GM23338 (cell line): Measurements from ENCODE around the gene RNASE11. TPM values are rescaled to one million over a fixed set of nuclear protein-coding genes. Genes with fewer than 3 reads are reported as not detected.
"Not testable (repeated sequence)": the region's sequence is repeated elsewhere in the genome, so short reads cannot be mapped to it uniquely, and the experiment has no call there.

Experiments
- ATAC-seq: fragments of 200-7000 bp; cut with Tn5 transposase; 3 replicates; pipeline ENCODE4 v1.9.1; 2020
- DNase-seq: peaks from one replicate; pipeline ENCODE4 v3.0.0-alpha.2; 2015; ENCODE audit warnings: low spot score
- H2AFZ ChIP-seq: fragments of 200-600 bp; sonication (generic); 2 replicates; pipeline ENCODE4 v1.8.0; 2016; ENCODE audit warnings: antibody characterized with exemption, mild to moderate bottlenecking, moderate library complexity
- H3F3A ChIP-seq: fragments of 200-600 bp; sonication (generic); replicated peaks from 2 replicates; pipeline ENCODE4 v1.8.0; 2017; ENCODE audit warnings: antibody characterized with exemption, mixed run types, low read depth
- H3K27ac ChIP-seq: fragments of 200-600 bp; sonication (generic); 2 replicates; pipeline ENCODE4 v1.6.1; 2016; ENCODE audit warnings: low read depth
- H3K27me3 ChIP-seq: fragments of 200-600 bp; sonication (generic); 2 replicates; pipeline ENCODE4 v1.8.0; 2016; ENCODE audit warnings: mild to moderate bottlenecking, mixed run types, moderate library complexity; ENCODE audit not compliant: insufficient read depth
- H3K36me3 ChIP-seq: fragments of 200-600 bp; sonication (generic); 2 replicates; pipeline ENCODE4 v1.8.0; 2016; ENCODE audit warnings: mild to moderate bottlenecking; ENCODE audit not compliant: insufficient read depth
- H3K4me1 ChIP-seq: fragments of 200-600 bp; sonication (generic); 2 replicates; pipeline ENCODE4 v1.8.0; 2016; ENCODE audit warnings: mild to moderate bottlenecking, moderate library complexity; ENCODE audit not compliant: insufficient read depth
- H3K4me2 ChIP-seq: fragments of 200-600 bp; sonication (generic); 2 replicates; pipeline ENCODE4 v1.7.1; 2017; ENCODE audit warnings: mixed run types
- H3K4me3 ChIP-seq: fragments of 200-600 bp; sonication (generic); 2 replicates; pipeline ENCODE4 v1.6.1; 2016; ENCODE audit warnings: mixed run types
- H3K79me2 ChIP-seq: fragments of 200-600 bp; sonication (generic); replicated peaks from 2 replicates; pipeline ENCODE4 v1.8.0; 2017; ENCODE audit warnings: mild to moderate bottlenecking; ENCODE audit not compliant: insufficient read depth
- H3K9me2 ChIP-seq: fragments of 200-600 bp; sonication (generic); 2 replicates; pipeline ENCODE4 v1.8.0; 2017; ENCODE audit not compliant: insufficient read depth
- H4K20me1 ChIP-seq: fragments of 200-600 bp; sonication (generic); replicated peaks from 2 replicates; pipeline ENCODE4 v1.8.0; 2017; ENCODE audit warnings: mild to moderate bottlenecking; ENCODE audit not compliant: insufficient read depth
- H3K27ac Mint-ChIP-seq: 2 replicates; pipeline ENCODE4 v1.8.0; 2020; ENCODE audit warnings: inconsistent platforms, mild to moderate bottlenecking, moderate library complexity, mixed read lengths
- H3K27me3 Mint-ChIP-seq: 3 replicates; pipeline ENCODE4 v1.8.0; 2022; ENCODE audit warnings: low read depth, mild to moderate bottlenecking, moderate library complexity, mixed read lengths, inconsistent platforms; ENCODE audit not compliant: insufficient read depth, poor library complexity
- H3K36me3 Mint-ChIP-seq: 3 replicates; pipeline ENCODE4 v1.8.0; 2021; ENCODE audit warnings: low read depth, mild to moderate bottlenecking, inconsistent platforms, moderate library complexity, mixed read lengths
- H3K4me1 Mint-ChIP-seq: 3 replicates; pipeline ENCODE4 v1.8.0; 2020; ENCODE audit warnings: mild to moderate bottlenecking, inconsistent platforms, mixed read lengths
- H3K4me3 Mint-ChIP-seq: 3 replicates; pipeline ENCODE4 v1.8.0; 2021; ENCODE audit warnings: moderate library complexity, mild to moderate bottlenecking, inconsistent platforms, mixed read lengths
- H3K9me3 Mint-ChIP-seq: 3 replicates; pipeline ENCODE4 v1.8.0; 2020; ENCODE audit warnings: moderate library complexity, mild to moderate bottlenecking, inconsistent platforms, mixed read lengths
- CREB1 ChIP-seq: fragments of 250-450 bp; sonication (Bioruptor Pico); IDR thresholded peaks from 2 replicates; pipeline ENCODE4 v1.5.0; 2020; ENCODE audit warnings: low read depth, mild to moderate bottlenecking, moderate library complexity
- EZH2 ChIP-seq: fragments of 200-600 bp; sonication (generic); IDR thresholded peaks from one replicate; pipeline ENCODE4 v1.8.0; 2017; ENCODE audit warnings: antibody characterized with exemption, mild to moderate bottlenecking, low read depth; ENCODE audit not compliant: unreplicated experiment
- JUNB ChIP-seq: IDR thresholded peaks from one replicate; pipeline ENCODE4 v1.6.1; 2016; ENCODE audit warnings: antibody characterized with exemption; ENCODE audit not compliant: unreplicated experiment
- NANOG ChIP-seq: IDR thresholded peaks from 2 replicates; pipeline ENCODE4 v1.6.1; 2016; ENCODE audit warnings: antibody characterized with exemption, borderline replicate concordance
- ZNF114 ChIP-seq: fragments of 250-450 bp; sonication (Bioruptor Pico); IDR thresholded peaks from 2 replicates; pipeline ENCODE4 v1.5.0; 2020; ENCODE audit warnings: mild to moderate bottlenecking, moderate library complexity
- ZNF462 ChIP-seq: fragments of 250-450 bp; sonication (Bioruptor Pico); IDR thresholded peaks from 2 replicates; pipeline ENCODE4 v1.5.0; 2020; ENCODE audit warnings: mild to moderate bottlenecking, moderate library complexity
- polyA plus RNA-seq: library from polyadenylated mRNA; unstranded; fragments of >200 nt; fragmentation: Nextera tagmentation; extraction: Ambion mirVana; gene quantifications from 2 replicates; pipeline ENCODE4 v1.2.1, GENCODE V29; 2016
- total RNA-seq: library from RNA; depleted of rRNA; stranded (reverse); fragments of >200 nt; shearing (Covaris generic); gene quantifications from 2 replicates; pipeline ENCODE4 v1.2.3, GENCODE V29; 2014

RNASE11 gene
- total and polyA plus RNA-seq, 2 experiments from 2014 or later = not detected

- H3K4me1 Mint-ChIP-seq = peaks cover 46% of the 10 kb centered on the region
- Histone ChIP-seq H3F3A (no peaks in the 10 kb centered on the region), H3K27me3 (no peaks in the 10 kb centered on the region), H4K20me1 (no peaks in the 10 kb centered on the region), H3K4me1 (peaks cover 48% of the 10 kb centered on the region), H3K36me3 (no peaks in the 10 kb centered on the region), H3K9me2 (no peaks in the 10 kb centered on the region; the same call in 1 of the 2 replicates), H2AFZ (no peak overlapping the region), H3K4me3 (no peak overlapping the region), H3K79me2 (no peaks in the 10 kb centered on the region), H3K27ac (peak overlapping the region; percentile 77), H3K4me2 (peak overlapping the region; percentile 4; the same call in 1 of the 2 replicates)
- H3K4me3 Mint-ChIP-seq = peak overlapping the region; percentile 2; the same call in 1 of the 3 replicates
- H3K27ac Mint-ChIP-seq = peak overlapping the region; percentile 95
- no peaks in the 10 kb centered on the region for H3K36me3 Mint-ChIP-seq
- no peaks in the 10 kb centered on the region for H3K9me3 Mint-ChIP-seq
- ATAC-seq (peak; percentile 96), DNase-seq (peak; percentile 90)
- TF ChIP-seq EZH2 = no peak
- peak; percentile 47; the same call in 1 of the 2 replicates for TF ChIP-seq NANOG
- peak; percentile 95 for TF ChIP-seq CREB1
- TF ChIP-seq ZNF462 (CRISPR knock-in tag) = peak; percentile 83
- 0 out of 2 replicates have a peak, but pooled peaks have one; percentile 9 for TF ChIP-seq ZNF114 (CRISPR knock-in tag)
- H3K27me3 Mint-ChIP-seq = peaks cover 1% of the 10 kb centered on the region
Observed at GRCh38 chr14:20578325-20578724, 9.5 kb downstream of the RNASE11 start.

- peaks cover 10% of the 10 kb centered on the region for H3K4me1 ChIP-seq
- DNase-seq = peak; percentile 54
- H3F3A ChIP-seq, H3K27ac ChIP-seq, H3K4me3 Mint-ChIP-seq, H2AFZ ChIP-seq, H4K20me1 ChIP-seq, H3K27ac Mint-ChIP-seq, H3K27me3 ChIP-seq, H3K27me3 Mint-ChIP-seq, H3K36me3 ChIP-seq, ATAC-seq, H3K79me2 ChIP-seq, H3K9me2 ChIP-seq, H3K4me3 ChIP-seq: not testable (repeated sequence)
- peaks cover 18% of the 10 kb centered on the region for H3K4me1 Mint-ChIP-seq
- peaks cover 26% of the 10 kb centered on the region for H3K36me3 Mint-ChIP-seq
- H3K9me3 Mint-ChIP-seq = peaks cover 36% of the 10 kb centered on the region
- peak; percentile 47 for TF ChIP-seq JUNB
- H3K4me2 ChIP-seq = 0 out of 2 replicates have a peak overlapping the region, but pooled peaks have one; percentile 17
Observed at GRCh38 chr14:20572382-20572990, 15.3 kb downstream of the RNASE11 start.

GRCh38 chr14:20570720-20571119 lies 17.1 kb downstream of the RNASE11 start:
- not testable (repeated sequence) for H3K4me2 ChIP-seq, H2AFZ ChIP-seq, H3K27ac ChIP-seq, H4K20me1 ChIP-seq, H3K79me2 ChIP-seq, H3K4me3 ChIP-seq, H3K27me3 ChIP-seq, DNase-seq, H3K4me3 Mint-ChIP-seq, ATAC-seq, H3K36me3 ChIP-seq, H3F3A ChIP-seq, H3K27ac Mint-ChIP-seq, H3K27me3 Mint-ChIP-seq
- Histone ChIP-seq H3K9me2 (peaks cover 14% of the 10 kb centered on the region), H3K4me1 (peaks cover 13% of the 10 kb centered on the region; the same call in 1 of the 2 replicates)
- peaks cover 20% of the 10 kb centered on the region for H3K4me1 Mint-ChIP-seq
- peaks cover 30% of the 10 kb centered on the region for H3K36me3 Mint-ChIP-seq
- H3K9me3 Mint-ChIP-seq = peaks cover 36% of the 10 kb centered on the region

GRCh38 chr14:20569865-20570264 lies 17.9 kb downstream of the RNASE11 start:
- H3K4me3 Mint-ChIP-seq, H4K20me1 ChIP-seq, H3F3A ChIP-seq, H3K79me2 ChIP-seq, H3K27ac ChIP-seq, H3K4me2 ChIP-seq, H3K36me3 ChIP-seq, H3K27me3 Mint-ChIP-seq, H3K27ac Mint-ChIP-seq, H2AFZ ChIP-seq, H3K27me3 ChIP-seq, H3K4me3 ChIP-seq, ATAC-seq, DNase-seq: not testable (repeated sequence)
- Mint-ChIP-seq H3K4me1 (peaks cover 19% of the 10 kb centered on the region), H3K36me3 (peaks cover 30% of the 10 kb centered on the region), H3K9me3 (peaks cover 36% of the 10 kb centered on the region)
- Histone ChIP-seq H3K9me2 (peaks cover 14% of the 10 kb centered on the region), H3K4me1 (peaks cover 13% of the 10 kb centered on the region; the same call in 1 of the 2 replicates)
